Fibroblast of pulmonary artery (primary cell): ENCODE results near the gene TEAD1.
A peak's percentile ranks its signal among the peaks of the same experiment; 100 is the strongest.

Experiments
- DNase-seq: peaks from one replicate; pipeline ENCODE4 v3.0.0-alpha.2; 2010; ENCODE audit warnings: low read depth
- H3K4me3 ChIP-seq: replicated peaks from 2 replicates; pipeline ENCODE4 v1.5.1; 2011; ENCODE audit warnings: low read depth, mild to moderate bottlenecking, control low read depth, low read length, moderate library complexity
- TF ChIP-seq, protein P1 (sequence below): IDR thresholded peaks from 2 replicates; pipeline ENCODE4 v1.5.1; 2011; ENCODE audit warnings: mild to moderate bottlenecking, control low read depth, low read length, inconsistent platforms; ENCODE audit errors: missing control alignments

The TEAD1 gene

DNA sequence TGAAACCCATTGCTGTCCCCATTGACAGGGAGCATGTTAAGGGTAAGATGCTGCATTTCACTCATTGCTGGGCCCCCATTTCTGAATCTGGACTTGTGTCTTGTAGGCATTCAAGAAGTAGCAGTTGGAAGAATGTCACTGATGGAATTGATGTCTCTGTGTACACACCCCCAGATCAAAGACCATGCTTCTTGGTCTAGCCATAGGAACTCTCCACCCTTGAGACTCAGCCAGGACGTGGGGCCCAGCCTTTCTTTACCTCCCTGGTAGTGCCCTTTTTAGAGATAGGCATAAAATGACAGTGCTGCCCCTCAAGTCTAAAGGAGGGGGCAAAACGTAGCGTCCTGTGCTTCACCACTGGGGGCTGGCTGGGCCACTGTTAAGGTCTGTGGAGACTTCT lies 135.1 kb downstream of the TEAD1 start:
- TF ChIP-seq, protein P1, sequence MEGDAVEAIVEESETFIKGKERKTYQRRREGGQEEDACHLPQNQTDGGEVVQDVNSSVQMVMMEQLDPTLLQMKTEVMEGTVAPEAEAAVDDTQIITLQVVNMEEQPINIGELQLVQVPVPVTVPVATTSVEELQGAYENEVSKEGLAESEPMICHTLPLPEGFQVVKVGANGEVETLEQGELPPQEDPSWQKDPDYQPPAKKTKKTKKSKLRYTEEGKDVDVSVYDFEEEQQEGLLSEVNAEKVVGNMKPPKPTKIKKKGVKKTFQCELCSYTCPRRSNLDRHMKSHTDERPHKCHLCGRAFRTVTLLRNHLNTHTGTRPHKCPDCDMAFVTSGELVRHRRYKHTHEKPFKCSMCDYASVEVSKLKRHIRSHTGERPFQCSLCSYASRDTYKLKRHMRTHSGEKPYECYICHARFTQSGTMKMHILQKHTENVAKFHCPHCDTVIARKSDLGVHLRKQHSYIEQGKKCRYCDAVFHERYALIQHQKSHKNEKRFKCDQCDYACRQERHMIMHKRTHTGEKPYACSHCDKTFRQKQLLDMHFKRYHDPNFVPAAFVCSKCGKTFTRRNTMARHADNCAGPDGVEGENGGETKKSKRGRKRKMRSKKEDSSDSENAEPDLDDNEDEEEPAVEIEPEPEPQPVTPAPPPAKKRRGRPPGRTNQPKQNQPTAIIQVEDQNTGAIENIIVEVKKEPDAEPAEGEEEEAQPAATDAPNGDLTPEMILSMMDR: no peak
- no peak for DNase-seq
- H3K4me3 ChIP-seq: no peak overlapping the region

DNA sequence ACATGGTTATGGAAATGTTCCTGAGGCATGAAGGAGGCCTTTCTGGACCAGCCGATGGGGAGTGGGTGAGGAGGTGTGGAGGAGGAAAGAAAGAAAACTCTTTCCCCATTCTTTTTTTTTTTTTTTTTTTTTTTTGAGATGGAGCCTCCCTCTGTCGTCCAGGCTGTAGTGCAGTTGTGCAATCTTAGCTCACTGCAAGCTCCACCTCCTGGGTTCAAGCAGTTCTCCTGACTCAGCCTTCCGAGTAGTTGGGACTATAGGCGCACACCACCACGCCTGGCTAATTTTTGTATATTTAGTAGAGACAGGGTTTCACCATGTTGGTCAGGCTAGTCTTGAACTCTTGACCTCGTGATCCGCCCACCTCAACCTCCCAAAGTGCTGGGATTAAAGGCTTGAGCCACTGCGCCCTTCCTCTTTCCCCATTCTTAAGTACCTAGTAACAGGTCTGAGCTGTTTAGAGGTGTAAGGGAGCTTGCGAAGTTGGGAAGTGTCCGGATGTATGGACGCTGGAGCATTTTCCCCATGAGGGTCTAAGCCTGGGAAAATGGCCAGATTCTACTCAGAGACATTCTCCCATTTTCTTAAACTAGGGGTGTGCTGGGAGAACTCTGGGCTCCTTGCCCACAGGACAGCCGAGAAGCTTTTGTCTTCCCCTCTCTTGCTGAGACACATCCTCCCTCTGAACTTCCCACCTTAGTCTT lies 135.8 kb downstream of the TEAD1 start:
- peak overlapping the region; percentile 26 for H3K4me3 ChIP-seq
- TF ChIP-seq, protein P1: no peak
- peak; percentile 89 for DNase-seq

DNA sequence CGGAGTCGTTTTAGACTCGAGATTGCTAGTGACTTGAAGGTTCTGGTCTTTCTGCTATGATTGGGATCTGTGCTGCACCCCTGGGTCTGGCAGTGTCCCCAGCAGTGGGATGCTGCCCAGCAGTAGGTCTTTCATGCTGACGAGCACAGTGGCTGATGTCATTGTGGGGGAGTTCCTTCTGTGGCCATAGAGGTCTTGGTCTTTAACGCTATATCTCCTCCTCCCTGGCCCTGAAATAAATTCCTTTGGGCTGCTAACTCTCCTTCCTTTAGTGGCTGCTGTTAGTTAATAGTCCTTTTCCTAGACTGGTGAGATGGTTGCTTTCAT lies 136.3 kb downstream of the TEAD1 start:
- TF ChIP-seq, protein P1: no peak
- peak; percentile 88 for DNase-seq

DNA sequence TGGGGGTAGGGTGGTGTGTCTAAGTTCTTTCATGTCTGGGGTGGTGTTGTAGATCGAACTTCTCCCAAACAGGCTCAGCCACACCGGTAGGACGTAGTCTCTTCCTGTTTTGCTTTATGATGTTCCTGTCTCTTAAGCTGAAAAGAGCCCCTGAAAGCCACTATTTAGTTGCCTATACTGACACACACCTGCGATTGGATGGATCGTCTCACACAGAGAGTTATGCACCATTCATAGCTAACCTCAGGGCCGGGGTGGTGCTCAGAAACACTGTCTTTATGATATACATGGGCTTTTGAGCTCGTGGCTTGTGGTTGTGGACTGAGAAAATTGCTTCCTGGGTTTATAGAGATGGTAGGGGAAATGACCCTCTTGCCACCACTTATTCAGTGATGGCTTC lies 137.6 kb downstream of the TEAD1 start:
- no peak for DNase-seq
- no peak overlapping the region for H3K4me3 ChIP-seq
- TF ChIP-seq, protein P1: no peak

More for the DNA sequence above, 136.3 kb downstream of the TEAD1 start:
- peak overlapping the region; percentile 26 for H3K4me3 ChIP-seq

DNA sequence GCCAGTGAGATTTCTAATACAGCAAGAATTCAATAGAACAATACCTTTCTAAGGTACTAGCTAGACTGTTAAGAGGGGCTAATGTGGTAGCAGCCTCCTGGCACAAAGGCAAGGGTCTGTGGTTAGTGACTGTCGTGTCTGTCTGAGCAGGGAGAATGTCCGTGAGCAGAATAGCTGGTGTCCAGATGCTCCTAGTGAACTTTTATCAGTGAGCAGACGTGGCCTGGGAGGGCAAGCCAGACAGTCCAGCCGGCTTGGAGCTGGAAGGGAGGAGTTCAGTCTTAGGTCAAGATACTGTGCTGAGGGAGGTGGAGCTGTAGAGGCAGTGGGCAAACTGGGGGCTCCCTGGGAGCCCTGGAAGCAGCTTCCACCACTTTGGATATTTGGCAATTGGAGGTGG lies 138.6 kb downstream of the TEAD1 start:
- DNase-seq: no peak
- TF ChIP-seq, protein P1: no peak
- no peak overlapping the region for H3K4me3 ChIP-seq

DNA sequence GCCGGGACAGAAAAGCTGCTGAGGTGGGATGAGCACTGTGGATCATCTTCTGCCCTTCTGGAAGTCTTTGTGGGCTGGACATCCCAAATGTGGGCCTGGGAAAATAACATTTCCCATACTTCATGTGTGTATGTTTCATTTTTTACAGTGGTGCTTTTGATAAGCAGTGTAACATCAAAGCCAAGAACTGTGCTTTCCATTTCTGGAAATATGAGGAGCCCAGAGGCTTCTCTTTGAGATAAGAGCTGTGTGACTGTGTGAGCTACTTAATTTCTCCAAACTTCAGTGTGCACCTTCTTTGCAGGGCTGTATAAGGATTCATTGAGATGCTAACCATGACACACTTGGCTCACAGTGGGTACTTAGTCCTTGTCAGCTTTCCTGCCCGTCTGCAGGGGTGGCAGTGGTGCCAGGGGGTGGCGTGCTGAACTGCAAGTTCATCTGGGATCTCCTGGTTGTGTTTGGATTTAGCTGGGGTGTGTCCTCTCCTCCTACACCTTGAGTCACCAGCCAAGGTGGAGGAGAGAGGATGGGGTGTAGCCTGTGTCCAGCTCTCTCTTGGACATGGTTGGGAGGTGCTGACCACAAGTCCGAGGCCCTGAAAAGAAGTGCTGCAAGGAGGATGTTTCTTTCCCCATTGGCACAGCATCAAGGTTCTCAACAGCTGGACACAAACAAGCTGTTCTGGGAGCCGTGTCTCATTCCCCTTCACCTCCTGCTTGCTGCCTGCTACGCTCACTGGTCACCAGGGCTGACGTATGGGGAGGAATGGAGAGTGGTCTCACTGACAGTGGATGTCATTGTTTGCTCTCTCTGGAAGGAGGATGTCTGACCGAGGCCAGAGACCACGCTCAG lies 139.4 kb downstream of the TEAD1 start:
- TF ChIP-seq, protein P1: no peak
- peak; percentile 93 for DNase-seq
- H3K4me3 ChIP-seq: no peak overlapping the region

DNA sequence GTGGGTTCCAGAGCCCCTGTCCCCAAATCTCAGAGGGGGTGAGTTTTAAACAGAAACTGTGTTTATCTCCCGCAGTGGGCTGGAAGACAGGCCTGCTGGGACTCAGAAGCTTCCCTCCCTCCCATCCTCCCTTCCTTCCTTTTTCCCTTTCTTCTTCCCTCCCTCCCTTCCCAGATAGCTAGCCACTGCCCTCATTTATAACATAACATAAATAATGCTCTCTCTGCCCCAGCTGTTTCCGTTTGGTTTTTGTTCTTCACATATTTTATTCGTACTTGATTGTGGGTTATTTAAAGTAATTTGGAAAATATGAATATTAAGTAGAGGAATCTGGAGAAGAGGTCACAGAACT lies 140.9 kb downstream of the TEAD1 start:
- no peak for DNase-seq
- H3K4me3 ChIP-seq: peak overlapping the region; percentile 27
- TF ChIP-seq, protein P1: no peak
